Endothelial cell (in vitro differentiated cells): Measurements from ENCODE around the gene MAP3K6. TPM values are rescaled to one million over a fixed set of nuclear protein-coding genes. Genes with fewer than 3 reads are reported as not detected.
A peak's percentile ranks its signal among the peaks of the same experiment; 100 is the strongest.

Experiments used
- DNase-seq: peaks from one replicate; pipeline ENCODE4 v3.0.0; 2021; ENCODE audit warnings: low spot score
- H3K27ac Mint-ChIP-seq: one replicate; pipeline ENCODE4 v1.8.0; 2021; ENCODE audit warnings: mixed read lengths, inconsistent platforms; ENCODE audit not compliant: unreplicated experiment
- H3K27me3 Mint-ChIP-seq: one replicate; pipeline ENCODE4 v1.8.0; 2021; ENCODE audit warnings: mild to moderate bottlenecking, moderate library complexity, mixed read lengths, inconsistent platforms; ENCODE audit not compliant: unreplicated experiment
- H3K36me3 Mint-ChIP-seq: one replicate; pipeline ENCODE4 v1.8.0; 2021; ENCODE audit warnings: mild to moderate bottlenecking, low read depth, mixed read lengths, inconsistent platforms; ENCODE audit not compliant: unreplicated experiment
- H3K4me1 Mint-ChIP-seq: one replicate; pipeline ENCODE4 v1.8.0; 2021; ENCODE audit warnings: mild to moderate bottlenecking, mixed read lengths, inconsistent platforms; ENCODE audit not compliant: unreplicated experiment
- H3K4me3 Mint-ChIP-seq: one replicate; pipeline ENCODE4 v1.8.0; 2021; ENCODE audit warnings: mild to moderate bottlenecking, mixed read lengths, inconsistent platforms; ENCODE audit not compliant: unreplicated experiment
- H3K9me3 Mint-ChIP-seq: one replicate; pipeline ENCODE4 v1.8.0; 2021; ENCODE audit warnings: mixed read lengths, inconsistent platforms; ENCODE audit not compliant: unreplicated experiment
- CTCF ChIP-seq: fragments of 200-600 bp; sonication (generic); IDR thresholded peaks from one replicate; pipeline ENCODE4 v1.5.0; 2021; ENCODE audit warnings: antibody characterized with exemption; ENCODE audit not compliant: unreplicated experiment
- long read RNA-seq: library from polyadenylated mRNA; unstranded; transcript quantifications from one replicate; pipeline ENCODE4 v2.0.0, GENCODE V29; 2020; ENCODE audit not compliant: unreplicated experiment
- total RNA-seq: library from RNA; stranded (reverse); fragmentation: NEBNext Ultra II Directional; extraction: Animal tissue kit (Norgen Biotek cat#: 25700); gene quantifications from one replicate; pipeline ENCODE4 v1.2.1, GENCODE V29; 2021; ENCODE audit not compliant: unreplicated experiment

Gene MAP3K6
- 35.7 TPM for total RNA-seq
- long read RNA-seq, full-length matches to known transcripts, result 1 of 3 reads
- long read RNA-seq, partial matches to known transcripts, result 1 of 3 reads
- long read RNA-seq, other reads (novel, unspliced or antisense), result 1 of 3 reads

- Mint-ChIP-seq H3K27me3 (peaks cover 14% of the 10 kb centered on the region), H3K4me3 (peak within 1 kb of the TSS; percentile 91), H3K4me1 (peaks cover 24% of the 10 kb centered on the region), H3K36me3 (peaks cover 13% of the 10 kb centered on the region), H3K9me3 (no peaks in the 10 kb centered on the region), H3K27ac (peak within 1 kb of the TSS; percentile 42)
- TF ChIP-seq CTCF, result no peak
- DNase-seq, result peak; percentile 79
Observed at GRCh38 chr1:27366411-27367159, at the start of gene MAP3K6. MAP3K6 (minus strand) TSS chr1:27366961; CDS start chr1:27366597, 364 bp downstream.

- Mint-ChIP-seq H3K27me3 (peaks cover 8% of the 10 kb centered on the region), H3K36me3 (peaks cover 65% of the 10 kb centered on the region), H3K9me3 (no peaks in the 10 kb centered on the region), H3K27ac (no peak overlapping the region), H3K4me1 (peaks cover 46% of the 10 kb centered on the region), H3K4me3 (no peak overlapping the region)
- no peak for TF ChIP-seq CTCF
- no peak for DNase-seq
Observed at GRCh38 chr1:27414091-27414490, 47.3 kb upstream of the MAP3K6 start.

GRCh38 chr1:27413004-27413403, 46.2 kb upstream of the MAP3K6 start:
- H3K27me3 Mint-ChIP-seq, result peaks cover 8% of the 10 kb centered on the region
- H3K9me3 Mint-ChIP-seq, result no peaks in the 10 kb centered on the region
- no peak for DNase-seq
- H3K36me3 Mint-ChIP-seq, result peaks cover 62% of the 10 kb centered on the region
- peak overlapping the region; percentile 49 for H3K27ac Mint-ChIP-seq
- peak overlapping the region; percentile 73 for H3K4me3 Mint-ChIP-seq
- no peak for TF ChIP-seq CTCF
- H3K4me1 Mint-ChIP-seq, result peaks cover 37% of the 10 kb centered on the region

GRCh38 chr1:27412502-27412901, 45.7 kb upstream of the MAP3K6 start:
- DNase-seq, result no peak
- TF ChIP-seq CTCF, result no peak
- Mint-ChIP-seq H3K4me3 (no peak overlapping the region), H3K36me3 (peaks cover 63% of the 10 kb centered on the region), H3K27ac (no peak overlapping the region), H3K9me3 (no peaks in the 10 kb centered on the region), H3K4me1 (peaks cover 34% of the 10 kb centered on the region), H3K27me3 (peaks cover 12% of the 10 kb centered on the region)

- DNase-seq, result no peak
- peaks cover 6% of the 10 kb centered on the region for H3K27me3 Mint-ChIP-seq
- H3K4me3 Mint-ChIP-seq, result peak overlapping the region; percentile 33
- H3K27ac Mint-ChIP-seq, result peak overlapping the region; percentile 37
- peaks cover 20% of the 10 kb centered on the region for H3K4me1 Mint-ChIP-seq
- H3K36me3 Mint-ChIP-seq, result peaks cover 49% of the 10 kb centered on the region
- H3K9me3 Mint-ChIP-seq, result no peaks in the 10 kb centered on the region
- no peak for TF ChIP-seq CTCF
Observed at GRCh38 chr1:27410709-27411108, 43.9 kb upstream of the MAP3K6 start.
